Measurements from ENCODE around the gene CLDN2. TPM values are rescaled to one million over a fixed set of nuclear protein-coding genes. Genes with fewer than 3 reads are reported as not detected.

CLDN2 gene
- total RNA-seq, 1 donor from 2014 or later = not detected

GRCh38 chrX:106912864-106913263, 7.3 kb upstream of the CLDN2 start:
- ATAC-seq (no peak), DNase-seq (no peak)
- intact Hi-C loops (cut with micrococcal nuclease) = no loop called here

- intact Hi-C loops (cut with micrococcal nuclease) = no loop called here
- ATAC-seq = no peak
- no peak for DNase-seq
Observed at GRCh38 chrX:106917830-106918500, 2.2 kb upstream of the CLDN2 start.

GRCh38 chrX:106921637-106922036, 1.4 kb downstream of the CLDN2 start:
- ATAC-seq (no peak), DNase-seq (no peak)
- intact Hi-C loops (cut with micrococcal nuclease) = no loop called here

- ATAC-seq (no peak), DNase-seq (no peak)
- intact Hi-C loops (cut with micrococcal nuclease) = no loop called here
Observed at GRCh38 chrX:106927023-106927422, 6.8 kb downstream of the CLDN2 start.

GRCh38 chrX:106927700-106928099, 7.5 kb downstream of the CLDN2 start:
- ATAC-seq (no peak), DNase-seq (no peak)
- intact Hi-C loops (cut with micrococcal nuclease) = no loop called here

GRCh38 chrX:106928227-106928626, 8.0 kb downstream of the CLDN2 start:
- DNase-seq (no peak), ATAC-seq (no peak)
- intact Hi-C loops (cut with micrococcal nuclease) = no loop called here

GRCh38 chrX:106931831-106932491, 11.8 kb downstream of the CLDN2 start:
- DNase-seq (no peak), ATAC-seq (no peak)
- intact Hi-C loops (cut with micrococcal nuclease) = no loop called here

- ATAC-seq (peak; percentile 73), DNase-seq (no peak)
- intact Hi-C loops (cut with micrococcal nuclease) = no loop called here
Observed at GRCh38 chrX:106932492-106932923, 12.3 kb downstream of the CLDN2 start.

- no peak for DNase-seq
- intact Hi-C loops (cut with micrococcal nuclease) = no loop called here
- peak; percentile 68 for ATAC-seq
Observed at GRCh38 chrX:106932960-106933537, 12.8 kb downstream of the CLDN2 start.

GRCh38 chrX:106933538-106933961, 13.3 kb downstream of the CLDN2 start:
- intact Hi-C loops (cut with micrococcal nuclease) = no loop called here
- DNase-seq (peak; percentile 23), ATAC-seq (peak; percentile 61)

GRCh38 chrX:106935175-106935574, 15.0 kb downstream of the CLDN2 start:
- intact Hi-C loops (cut with micrococcal nuclease) = no loop called here
- ATAC-seq = no peak
- DNase-seq = no peak

GRCh38 chrX:106936246-106936645, 16.0 kb downstream of the CLDN2 start:
- ATAC-seq = no peak
- intact Hi-C loops (cut with micrococcal nuclease) = no loop called here
- DNase-seq = no peak

- DNase-seq (no peak), ATAC-seq (no peak)
- intact Hi-C loops (cut with micrococcal nuclease) = no loop called here
Observed at GRCh38 chrX:106939566-106939965, 19.4 kb downstream of the CLDN2 start.

GRCh38 chrX:106940068-106940467, 19.9 kb downstream of the CLDN2 start:
- ATAC-seq (no peak), DNase-seq (no peak)
- intact Hi-C loops (cut with micrococcal nuclease) = no loop called here

- ATAC-seq (no peak), DNase-seq (no peak)
- intact Hi-C loops (cut with micrococcal nuclease) = no loop called here
Observed at GRCh38 chrX:106946464-106946863, 26.3 kb downstream of the CLDN2 start.

- ATAC-seq (no peak), DNase-seq (no peak)
- intact Hi-C loops (cut with micrococcal nuclease) = no loop called here
Observed at GRCh38 chrX:106948641-106949040, 28.4 kb downstream of the CLDN2 start.

- intact Hi-C loops (cut with micrococcal nuclease) = no loop called here
- no peak for ATAC-seq
Observed at GRCh38 chrX:106949366-106949765, 29.2 kb downstream of the CLDN2 start.

GRCh38 chrX:106950381-106950780, 30.2 kb downstream of the CLDN2 start:
- no peak for DNase-seq
- ATAC-seq = no peak
- intact Hi-C loops (cut with micrococcal nuclease) = loop anchor here (5.0 kb wide), 1 partner anchor 58 kb away; no protein-coding TSS in a partner anchor

More at GRCh38 chrX:106949366-106949765, 29.2 kb downstream of the CLDN2 start:
- no peak for DNase-seq

- intact Hi-C loops (cut with micrococcal nuclease) = loop anchor here (5.0 kb wide), 1 partner anchor 59 kb away; no protein-coding TSS in a partner anchor
- DNase-seq (no peak), ATAC-seq (no peak)
Observed at GRCh38 chrX:106951230-106951629, 31.0 kb downstream of the CLDN2 start.

- DNase-seq (no peak), ATAC-seq (no peak)
- intact Hi-C loops (cut with micrococcal nuclease) = loop anchor here (5.0 kb wide), 1 partner anchor 60 kb away; no protein-coding TSS in a partner anchor
Observed at GRCh38 chrX:106952089-106952488, 31.9 kb downstream of the CLDN2 start.
